ENCODE measurements around the gene ITGA2. TPM values are rescaled to one million over a fixed set of nuclear protein-coding genes. Genes with fewer than 3 reads are reported as not detected.

ITGA2 gene
- total RNA-seq, 4 donors from 2014 or later: 1.5 to 10.1 (median 8.7) TPM

DNA sequence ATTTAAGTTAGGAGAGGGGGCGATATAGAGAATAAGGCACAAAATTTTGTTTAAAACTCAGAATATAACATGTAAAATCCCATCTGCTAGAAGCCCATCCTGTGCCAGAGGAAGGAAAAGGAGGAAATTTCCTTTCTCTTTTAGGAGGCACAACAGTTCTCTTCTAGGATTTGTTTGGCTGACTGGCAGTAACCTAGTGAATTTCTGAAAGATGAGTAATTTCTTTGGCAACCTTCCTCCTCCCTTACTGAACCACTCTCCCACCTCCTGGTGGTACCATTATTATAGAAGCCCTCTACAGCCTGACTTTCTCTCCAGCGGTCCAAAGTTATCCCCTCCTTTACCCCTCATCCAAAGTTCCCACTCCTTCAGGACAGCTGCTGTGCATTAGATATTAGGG lies 102.1 kb downstream of the ITGA2 start:
- Histone ChIP-seq H3K27me3 (no peaks in the 10 kb centered on the region), H3K4me3 (no peak overlapping the region), H3K9me3 (no peaks in the 10 kb centered on the region), H3K27ac (no peak overlapping the region), H3K36me3 (no peaks in the 10 kb centered on the region), H3K4me1 (no peaks in the 10 kb centered on the region)
- 83 to 86% methylated on average over 2 of the region's 2 CpGs for WGBS, 2 donors (ENCODE audit: low coverage in 1 of 2)
- DNase-seq: no peak
- in situ Hi-C loops (cut with MboI; ENCODE audit: low pct_ligation_motif_present in 1 of 4, low pct_unique_long_range_greater_than_20kb in 1 of 4, low sequenced_read_pairs in 3 of 4): loop anchor here in 2 of 4 donors (10.0 to 25.0 kb wide), 3 partner anchors 136 to 304 kb away; partner anchors contain the start of genes ITGA1 (in 1 of the 2) and PELO (in 1 of the 2)
- TF ChIP-seq CTCF (IDR thresholded peaks at IDR 0.05) (no peak), POLR2AphosphoS5 (IDR thresholded peaks at IDR 0.05) (no peak), EP300 (IDR thresholded peaks at IDR 0.05; ENCODE audit: low read depth) (no peak), POLR2A (IDR thresholded peaks at IDR 0.05) (no peak)
- intact Hi-C loops (cut with DNase I; ENCODE audit: low total_unique reads): no loop called here

- Histone ChIP-seq H3K4me1 (no peaks in the 10 kb centered on the region), H3K9me3 (no peaks in the 10 kb centered on the region), H3K4me3 (no peak overlapping the region), H3K27ac (no peak overlapping the region), H3K36me3 (peaks cover 0 to 4% (median 0%) of the 10 kb centered on the region in 4 donors), H3K27me3 (no peaks in the 10 kb centered on the region)
- TF ChIP-seq POLR2A (IDR thresholded peaks at IDR 0.05): no peak
- no peak for TF ChIP-seq EP300 (IDR thresholded peaks at IDR 0.05; ENCODE audit: low read depth)
- TF ChIP-seq CTCF (IDR thresholded peaks at IDR 0.05): no peak
- no peak for TF ChIP-seq POLR2AphosphoS5 (IDR thresholded peaks at IDR 0.05)
- intact Hi-C loops (cut with DNase I; ENCODE audit: low total_unique reads): no loop called here
- DNase-seq: no peak
- in situ Hi-C loops (cut with MboI; ENCODE audit: low pct_ligation_motif_present in 1 of 4, low pct_unique_long_range_greater_than_20kb in 1 of 4, low sequenced_read_pairs in 3 of 4): loop anchor here in 2 of 4 donors (10.0 to 25.0 kb wide), 3 partner anchors 137 to 305 kb away; partner anchors contain the start of genes ITGA1 (in 1 of the 2) and PELO (in 1 of the 2)
- 40 to 63% methylated on average over 2 of the region's 2 CpGs for WGBS, 2 donors (ENCODE audit: low coverage in 1 of 2)
Observed at GRCh38 chr5:53092242-53092641, 103.1 kb downstream of the ITGA2 start.

- DNase-seq: no peak
- in situ Hi-C loops (cut with MboI; ENCODE audit: low pct_ligation_motif_present in 1 of 4, low pct_unique_long_range_greater_than_20kb in 1 of 4, low sequenced_read_pairs in 3 of 4): loop anchor here (5.0 to 25.0 kb wide), 5 partner anchors 140 to 308 kb away; partner anchors contain the start of genes ITGA1 (in 1 of the 4) and PELO (in 1 of the 4)
- TF ChIP-seq POLR2A (IDR thresholded peaks at IDR 0.05): no peak
- TF ChIP-seq EP300 (IDR thresholded peaks at IDR 0.05; ENCODE audit: low read depth): no peak
- TF ChIP-seq POLR2AphosphoS5 (IDR thresholded peaks at IDR 0.05): no peak
- no peak for TF ChIP-seq CTCF (IDR thresholded peaks at IDR 0.05)
- intact Hi-C loops (cut with DNase I; ENCODE audit: low total_unique reads): no loop called here
- Histone ChIP-seq H3K36me3 (peaks cover 0 to 23% (median 7%) of the 10 kb centered on the region in 4 donors), H3K4me3 (no peak overlapping the region), H3K27me3 (no peaks in the 10 kb centered on the region), H3K27ac (no peak overlapping the region), H3K4me1 (no peaks in the 10 kb centered on the region), H3K9me3 (no peaks in the 10 kb centered on the region)
- 82 to 86% methylated on average over 6 to 7 of the region's 7 CpGs for WGBS, 2 donors (ENCODE audit: low coverage in 1 of 2)
Observed at GRCh38 chr5:53095217-53095616, 106.1 kb downstream of the ITGA2 start.

- intact Hi-C loops (cut with DNase I; ENCODE audit: low total_unique reads) (no loop called here), in situ Hi-C loops (cut with MboI; ENCODE audit: low pct_ligation_motif_present in 1 of 4, low pct_unique_long_range_greater_than_20kb in 1 of 4, low sequenced_read_pairs in 3 of 4) (loop anchor here (5.0 to 25.0 kb wide), 5 partner anchors 141 to 309 kb away; partner anchors contain the start of genes ITGA1 (in 1 of the 4) and PELO (in 1 of the 4))
- DNase-seq: peak; percentile 73
- H3K27ac ChIP-seq: no peak overlapping the region
- H3K4me3 ChIP-seq: no peak overlapping the region
- H3K4me1 ChIP-seq: no peaks in the 10 kb centered on the region
- TF ChIP-seq POLR2A (IDR thresholded peaks at IDR 0.05) (no peak), CTCF (IDR thresholded peaks at IDR 0.05) (peak; percentile 80 to 92 (median 86))
- no peaks in the 10 kb centered on the region for H3K9me3 ChIP-seq
- H3K36me3 ChIP-seq: peaks cover 0 to 31% (median 7%) of the 10 kb centered on the region in 4 donors
- 18 to 24% methylated on average over 3 of the region's 3 CpGs for WGBS, 2 donors (ENCODE audit: low coverage in 1 of 2)
- no peaks in the 10 kb centered on the region for H3K27me3 ChIP-seq
Observed at GRCh38 chr5:53095931-53096525, 106.9 kb downstream of the ITGA2 start.
